Globus pallidus (tissue), 1 donor: ENCODE results near the gene SYCE3.

ENCODE experiments used
- DNase-seq: peaks from one replicate; pipeline ENCODE4 v3.0.0-alpha.2; 2015; ENCODE audit warnings: low spot score

SYCE3 gene

DNA sequence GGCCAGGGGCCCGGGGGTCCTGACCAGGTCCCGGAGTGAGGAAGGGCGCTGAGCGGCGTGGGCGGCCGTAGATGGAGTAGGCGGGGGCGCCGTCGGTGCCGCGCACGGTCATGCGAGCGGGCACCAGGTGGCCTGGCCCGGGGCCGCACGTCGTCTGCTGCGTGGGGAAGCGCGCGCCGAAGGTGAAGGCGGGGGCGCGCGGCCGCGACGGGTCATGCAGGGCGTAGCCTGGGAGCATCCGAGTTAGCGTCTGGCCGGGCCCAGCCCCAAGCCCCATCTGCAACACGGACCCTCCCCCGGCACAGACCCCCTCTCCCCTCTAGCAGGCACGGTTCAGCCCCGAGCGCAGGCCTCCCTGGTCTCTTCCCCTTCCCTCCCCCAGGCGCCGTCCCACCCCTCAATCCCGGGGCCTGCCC is 31.2 kb downstream of the SYCE3 start:
- DNase-seq = no peak

- DNase-seq = peak; percentile 43
These were observed 31.7 kb downstream of the SYCE3 start for GRCh38 chr22:50530877-50531545.

DNA sequence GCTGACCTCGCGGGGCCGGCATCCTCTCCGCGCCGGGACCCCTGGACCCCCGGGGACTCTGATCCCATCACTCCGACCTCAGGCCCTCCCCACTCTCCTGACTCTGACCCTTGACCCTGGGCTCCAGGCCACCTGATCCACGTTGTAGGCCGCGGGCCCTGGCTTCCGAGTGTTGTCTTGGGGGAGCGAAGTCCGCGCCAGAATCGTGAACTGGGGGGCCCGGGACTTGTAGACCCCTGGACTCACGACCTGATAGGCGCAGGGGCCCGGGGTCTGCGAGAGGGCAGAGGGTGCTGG is 32.2 kb downstream of the SYCE3 start:
- no peak for DNase-seq

DNA sequence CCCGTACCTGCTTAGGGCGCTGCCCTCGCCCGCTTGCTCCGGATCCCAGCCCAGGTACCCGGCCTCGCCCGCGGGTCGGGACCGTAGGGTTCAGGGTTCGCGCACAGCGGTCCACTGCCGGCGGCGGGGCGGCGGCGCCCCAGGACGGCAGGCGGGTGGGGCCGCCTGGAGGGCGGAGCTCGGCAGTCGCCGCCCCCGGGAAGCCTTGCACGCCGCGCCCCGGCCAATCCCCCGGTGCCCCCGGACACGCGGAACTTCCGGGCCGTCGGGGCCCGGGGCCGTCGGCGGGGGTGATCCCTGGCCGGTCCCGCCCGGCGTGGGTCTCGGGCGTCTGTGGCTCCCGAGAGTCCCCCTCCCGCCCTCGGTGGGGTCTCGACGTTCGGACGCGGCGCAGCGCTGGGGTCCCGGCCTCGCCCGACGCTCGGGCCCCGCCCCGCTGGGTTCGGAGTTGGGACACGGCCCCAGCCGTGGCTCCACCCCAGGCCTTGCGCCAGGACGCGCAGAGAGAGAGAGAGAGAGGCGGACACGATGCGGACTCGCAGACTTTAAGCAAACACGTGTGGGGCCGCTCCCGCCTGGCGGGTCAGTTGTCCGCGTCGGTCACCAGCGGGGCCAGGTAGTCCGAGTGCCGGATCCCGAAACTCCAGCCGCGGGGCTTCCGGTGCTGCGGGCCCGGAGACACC is 32.7 kb downstream of the SYCE3 start, which contains the start of gene TYMP:
TSS of gene TYMP (minus strand) at position 116 of the 683 bp plus-strand sequence. CDS start 303 bp downstream, outside the sequence.
- DNase-seq = no peak

- DNase-seq = no peak
These were observed 33.3 kb downstream of the SYCE3 start for GRCh38 chr22:50529416-50529896.

DNA sequence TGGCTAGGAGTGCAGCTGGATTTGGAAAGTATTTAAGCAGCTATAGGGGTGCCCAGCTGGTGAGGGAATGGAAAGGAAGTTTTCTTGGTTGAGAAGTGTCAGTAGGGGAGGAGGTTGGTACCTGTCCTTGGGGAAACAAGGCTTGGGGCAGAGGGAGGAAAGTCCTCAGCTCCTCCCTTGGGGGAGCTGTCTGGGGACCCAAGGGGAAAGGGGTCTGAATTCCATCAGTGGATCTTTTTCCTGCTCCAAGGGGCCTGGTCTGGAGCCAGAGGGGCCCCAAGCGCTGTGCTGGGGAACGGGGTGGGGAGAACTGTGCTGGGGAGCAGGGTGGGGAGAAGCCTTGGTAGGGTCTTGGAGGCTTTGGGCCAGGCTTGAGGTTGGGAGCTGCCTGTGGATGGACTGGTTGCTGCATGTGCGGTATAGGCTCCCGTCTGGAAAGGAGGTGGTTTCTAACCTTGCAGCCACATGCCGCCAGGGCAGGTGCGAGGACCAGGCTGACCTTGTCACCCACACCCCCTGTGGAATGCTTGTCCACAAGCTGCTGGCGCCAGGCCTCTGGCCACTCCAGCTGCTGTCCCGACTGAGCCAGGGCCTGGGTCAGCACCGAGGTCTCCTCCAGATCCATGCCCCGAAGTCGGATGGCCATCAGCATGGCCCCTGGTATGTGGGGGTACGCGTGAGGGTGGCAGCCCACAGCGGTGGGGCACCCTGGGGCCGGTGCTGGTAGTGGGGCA is 33.9 kb downstream of the SYCE3 start:
- no peak for DNase-seq

DNA sequence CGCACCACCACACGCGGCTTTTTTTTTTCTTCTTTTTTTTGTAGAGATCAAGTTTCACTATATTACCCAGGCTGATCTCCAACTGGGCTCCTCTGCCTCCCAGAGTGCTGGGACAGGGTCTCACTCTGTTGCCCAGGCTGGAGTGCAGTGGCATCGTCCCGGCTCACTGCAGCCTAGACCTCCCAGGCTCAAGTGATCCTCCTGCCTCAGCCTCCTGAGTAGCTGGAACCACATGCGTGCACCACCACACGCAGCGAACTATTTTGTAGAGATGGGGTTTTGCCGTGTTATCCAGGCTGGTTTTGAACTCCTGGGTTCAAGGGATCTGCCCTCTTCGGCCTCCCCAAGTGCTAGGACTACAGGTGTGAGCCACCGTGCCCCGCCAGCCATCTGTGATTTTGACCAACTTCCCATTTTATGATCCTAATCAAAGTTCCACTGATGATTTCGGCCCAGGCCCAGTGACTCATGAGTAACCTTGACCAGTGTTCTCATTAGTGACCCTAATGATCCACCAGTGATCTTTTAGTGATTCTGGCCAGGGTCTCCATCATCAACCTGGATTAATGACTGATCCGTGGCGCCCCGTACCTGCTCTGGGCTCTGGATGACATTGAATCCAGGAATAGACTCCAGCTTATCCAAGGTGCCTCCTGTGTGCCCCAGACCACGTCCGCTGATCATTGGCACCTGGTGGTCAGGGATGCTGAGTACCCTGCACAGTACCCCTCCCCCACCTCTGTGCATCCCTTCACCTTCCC is 34.6 kb downstream of the SYCE3 start:
- DNase-seq = no peak

GRCh38 chr22:50526834-50527801 is 35.6 kb downstream of the SYCE3 start:
- DNase-seq = no peak

DNA sequence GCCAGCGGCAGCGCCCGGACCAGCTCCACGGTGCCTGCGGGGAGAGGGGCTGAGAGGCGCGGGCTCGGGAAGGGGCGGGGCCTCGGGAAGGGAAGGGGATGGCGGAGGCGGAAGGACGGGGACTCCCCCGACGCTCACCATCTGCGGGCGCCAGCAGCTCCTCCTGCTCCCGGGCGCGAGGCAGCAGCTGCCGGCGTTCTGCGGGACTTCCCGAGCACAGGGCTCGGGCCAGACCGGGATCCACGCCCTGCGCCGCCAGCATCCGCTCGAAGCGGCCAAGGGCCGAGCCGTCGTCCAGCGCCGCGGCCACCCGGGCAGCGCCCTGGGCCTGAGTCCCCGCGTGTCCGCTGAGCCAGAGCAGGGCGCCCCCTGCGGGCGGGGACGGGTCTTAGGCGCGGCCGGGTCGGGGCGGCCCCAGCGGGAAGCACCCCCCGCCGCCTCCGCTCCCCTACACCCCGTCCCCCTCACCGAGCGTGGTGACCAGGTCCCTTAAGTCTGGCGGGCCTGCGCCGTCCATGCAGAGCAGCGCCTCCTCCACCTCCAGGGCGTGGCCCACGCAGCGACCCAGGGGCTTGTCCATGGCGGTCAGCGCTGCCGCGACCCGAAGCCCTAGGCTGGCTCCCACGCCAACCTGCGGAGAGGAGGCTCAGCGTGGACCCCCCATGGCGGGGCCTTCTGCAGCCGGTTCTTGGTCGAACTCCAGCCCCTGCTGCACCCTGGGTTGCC is 36.4 kb downstream of the SYCE3 start:
- DNase-seq = peak; percentile 61

DNA sequence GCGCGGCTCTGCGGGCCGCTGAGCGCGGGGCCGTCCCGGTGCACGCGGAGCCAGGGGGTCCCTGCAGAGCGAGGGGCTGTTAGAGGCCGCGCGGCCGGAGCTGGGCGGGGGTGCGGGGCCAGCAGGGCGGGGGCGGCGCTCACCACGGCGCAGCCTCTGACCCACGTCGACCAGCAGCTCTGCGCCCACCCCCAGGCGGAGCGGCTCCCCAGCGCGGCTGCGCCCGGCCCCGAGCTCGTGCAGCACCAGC is 36.9 kb downstream of the SYCE3 start:
- no peak for DNase-seq

- DNase-seq = peak; percentile 92
These were observed 37.4 kb downstream of the SYCE3 start, which contains the start of gene SCO2 for GRCh38 chr22:50525104-50525857. SCO2 (minus strand) TSS chr22:50525598; CDS start chr22:50524411, 1,187 bp downstream.

GRCh38 chr22:50524676-50525103 is 38.0 kb downstream of the SYCE3 start:
- no peak for DNase-seq

DNA sequence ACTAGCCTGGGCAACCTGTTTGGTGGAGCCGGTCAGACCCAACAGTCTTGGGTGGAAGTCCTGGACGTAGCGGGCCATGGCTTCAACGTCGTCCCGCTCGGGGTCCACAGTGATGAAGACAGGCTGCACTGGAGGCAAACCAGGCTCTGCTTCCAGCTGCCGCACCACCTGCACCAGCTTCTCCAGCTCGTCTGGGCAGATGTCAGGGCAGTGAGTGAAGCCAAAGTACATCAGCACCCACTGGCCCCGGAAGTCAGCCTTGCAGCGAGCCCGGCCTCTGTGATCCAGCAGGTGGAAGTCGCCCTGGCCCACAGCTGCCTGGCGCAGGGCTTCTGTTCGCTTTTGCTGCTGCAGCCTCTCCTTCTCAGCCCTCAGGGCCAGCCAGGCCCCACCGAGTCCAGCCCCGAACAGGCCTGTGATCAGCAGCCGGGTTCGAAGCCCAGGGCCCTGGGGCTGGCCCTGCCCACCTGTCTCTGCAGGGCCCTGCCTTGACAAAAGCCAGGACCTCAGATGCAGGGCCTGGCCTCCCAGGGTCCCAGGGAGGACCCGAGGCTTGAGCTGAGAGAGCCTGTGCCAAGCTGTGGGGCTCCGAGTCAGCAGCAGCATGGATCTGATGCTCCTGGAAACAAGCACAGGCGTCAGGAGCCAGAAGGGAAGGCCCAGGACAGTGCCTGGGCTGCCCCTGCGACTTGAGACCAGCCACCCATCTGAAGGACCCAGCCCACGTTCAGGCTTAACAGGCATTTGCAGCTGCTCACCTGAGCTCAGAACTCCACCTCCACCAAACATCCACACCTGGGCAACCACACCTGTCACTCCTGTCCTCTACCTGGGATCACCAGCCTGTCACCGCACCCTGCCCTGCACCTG is 38.7 kb downstream of the SYCE3 start:
- DNase-seq = no peak

DNA sequence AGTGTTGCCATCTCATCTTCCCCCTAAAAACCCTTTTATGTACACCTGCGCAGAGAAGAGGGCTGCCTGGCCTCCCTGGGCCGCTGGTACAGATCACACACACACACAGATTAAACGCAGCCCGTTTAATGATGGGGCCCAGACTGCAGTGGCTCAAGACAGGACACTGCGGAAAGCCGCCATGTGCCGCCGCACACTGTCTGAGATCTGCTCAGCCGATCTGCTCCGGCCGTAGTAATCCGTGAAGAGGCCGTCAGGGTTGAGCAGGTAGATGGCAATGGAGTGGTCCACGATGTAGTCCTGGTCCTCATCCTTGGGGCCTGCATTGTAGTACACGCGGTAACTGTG is 39.3 kb downstream of the SYCE3 start:
- DNase-seq = no peak

DNA sequence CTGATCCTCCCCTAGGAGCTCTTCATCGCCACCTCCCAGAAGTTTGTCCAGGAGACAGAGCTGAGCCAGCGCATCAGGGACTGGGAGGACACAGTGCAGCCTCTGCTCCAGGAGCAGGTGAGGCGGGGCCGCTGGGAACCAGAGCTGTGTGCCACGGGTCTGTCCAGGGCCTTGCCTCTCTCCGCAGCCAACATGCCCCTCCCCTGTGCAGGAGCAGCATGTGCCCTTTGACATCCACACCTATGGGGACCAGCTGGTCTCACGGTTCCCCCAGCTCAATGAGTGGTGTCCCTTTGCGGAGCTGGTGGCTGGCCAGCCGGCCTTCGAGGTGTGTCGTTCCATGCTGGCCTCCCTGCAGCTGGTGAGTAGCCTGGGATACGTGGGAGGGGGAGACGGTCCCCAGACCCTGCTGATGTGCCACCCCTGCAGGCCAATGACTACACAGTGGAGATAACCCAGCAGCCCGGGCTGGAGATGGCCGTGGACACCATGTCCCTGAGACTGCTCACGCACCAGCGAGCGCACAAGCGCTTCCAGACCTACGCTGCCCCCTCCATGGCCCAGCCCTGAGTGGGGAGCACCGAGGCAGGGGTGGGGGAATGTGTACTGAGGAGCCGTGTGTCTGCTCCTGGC is 39.8 kb downstream of the SYCE3 start:
- no peak for DNase-seq

DNA sequence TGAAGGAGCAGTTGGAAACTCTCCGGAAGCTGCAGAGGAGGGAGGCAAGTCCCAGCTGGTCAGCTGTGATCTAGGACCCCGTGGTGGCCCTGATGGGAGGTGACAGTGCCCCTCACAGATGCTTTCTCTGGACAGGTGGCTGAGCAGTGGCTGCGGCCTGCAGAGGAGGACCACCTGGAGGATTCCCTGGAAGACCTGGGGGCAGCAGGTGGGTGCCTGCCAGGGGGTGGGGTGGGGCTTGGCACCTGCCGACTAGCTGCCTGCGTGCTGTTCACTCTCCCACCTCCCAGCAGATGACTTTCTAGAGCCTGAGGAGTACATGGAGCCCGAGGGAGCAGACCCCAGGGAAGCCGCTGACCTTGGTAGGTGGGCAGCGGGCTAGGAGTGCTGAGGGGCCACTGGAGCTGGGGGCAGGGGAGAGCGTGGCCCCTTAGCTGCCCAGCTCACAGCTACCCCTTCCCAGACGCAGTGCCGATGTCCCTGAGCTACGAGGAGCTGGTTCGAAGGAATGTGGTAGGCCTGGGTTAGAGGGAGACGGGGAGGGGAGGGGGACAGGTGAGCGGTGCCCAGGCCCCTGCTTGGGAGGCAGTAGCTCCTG is 40.4 kb downstream of the SYCE3 start:
- no peak for DNase-seq

DNA sequence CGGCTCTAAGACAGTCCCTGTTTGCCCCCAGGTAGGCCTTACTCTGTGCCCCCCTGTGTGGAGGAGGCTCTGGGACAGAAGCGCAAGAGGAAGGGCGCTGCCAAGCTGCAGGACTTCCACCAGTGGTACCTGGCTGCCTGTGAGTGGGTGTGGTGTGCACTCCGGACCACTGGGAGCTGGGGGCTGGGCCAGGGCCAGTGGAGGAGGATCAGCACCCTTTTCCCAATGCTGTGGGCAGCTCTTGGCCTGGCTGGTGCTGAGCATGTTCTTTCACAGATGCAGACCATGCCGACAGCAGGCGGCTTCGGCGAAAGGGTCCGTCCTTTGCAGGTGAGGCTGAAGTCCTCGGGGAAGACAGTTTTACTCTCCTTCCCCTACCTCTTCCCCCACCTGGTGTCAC is 41.0 kb downstream of the SYCE3 start:
- no peak for DNase-seq

- DNase-seq = no peak
These were observed 41.8 kb downstream of the SYCE3 start for GRCh38 chr22:50520826-50521453.
